Dedifferentiated amniotic fluid mesenchymal stem cell (primary cell): ENCODE data around the gene SOBP.
"Not testable (repeated sequence)": the region's sequence is repeated elsewhere in the genome, so short reads cannot be mapped to it uniquely, and the experiment has no call there.

Source experiments
- DNase-seq: peaks from one replicate; pipeline ENCODE4 v3.0.0-alpha.2; 2016; ENCODE audit errors: extremely low spot score

The SOBP gene

DNA sequence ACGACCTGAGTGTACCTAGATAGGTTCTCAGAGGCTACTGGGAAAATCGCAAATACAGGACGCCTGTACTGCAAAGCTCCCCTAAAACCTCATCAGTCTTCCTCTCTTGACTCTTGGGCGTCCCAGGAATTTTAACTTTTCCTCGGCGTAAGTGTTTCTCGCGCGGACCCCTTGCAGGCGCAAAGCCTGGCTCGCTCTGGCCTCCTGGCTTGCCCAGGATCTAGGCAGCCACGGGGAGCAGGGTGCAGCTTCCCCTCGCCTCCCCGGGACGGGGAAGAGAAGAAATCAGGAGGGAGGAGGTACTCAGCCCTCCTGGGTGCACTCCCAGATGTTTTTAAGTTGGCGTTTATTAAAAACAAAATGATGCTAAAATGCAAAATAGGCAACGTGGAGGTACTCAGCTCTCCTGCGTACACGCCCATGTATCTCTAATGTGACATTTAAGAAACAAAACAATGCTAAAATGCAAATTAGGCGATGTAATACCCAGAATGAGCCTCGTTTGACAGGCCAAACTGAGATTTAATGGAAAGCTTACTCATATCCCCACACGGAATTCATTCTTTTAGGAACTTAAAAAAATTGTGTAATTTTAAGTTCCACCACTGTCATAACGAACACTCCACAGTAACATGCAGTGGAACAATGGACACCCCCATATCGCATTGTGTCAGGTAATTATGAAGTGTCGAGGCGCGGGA, 1.6 kb upstream of the SOBP start:
- no peak for DNase-seq

DNA sequence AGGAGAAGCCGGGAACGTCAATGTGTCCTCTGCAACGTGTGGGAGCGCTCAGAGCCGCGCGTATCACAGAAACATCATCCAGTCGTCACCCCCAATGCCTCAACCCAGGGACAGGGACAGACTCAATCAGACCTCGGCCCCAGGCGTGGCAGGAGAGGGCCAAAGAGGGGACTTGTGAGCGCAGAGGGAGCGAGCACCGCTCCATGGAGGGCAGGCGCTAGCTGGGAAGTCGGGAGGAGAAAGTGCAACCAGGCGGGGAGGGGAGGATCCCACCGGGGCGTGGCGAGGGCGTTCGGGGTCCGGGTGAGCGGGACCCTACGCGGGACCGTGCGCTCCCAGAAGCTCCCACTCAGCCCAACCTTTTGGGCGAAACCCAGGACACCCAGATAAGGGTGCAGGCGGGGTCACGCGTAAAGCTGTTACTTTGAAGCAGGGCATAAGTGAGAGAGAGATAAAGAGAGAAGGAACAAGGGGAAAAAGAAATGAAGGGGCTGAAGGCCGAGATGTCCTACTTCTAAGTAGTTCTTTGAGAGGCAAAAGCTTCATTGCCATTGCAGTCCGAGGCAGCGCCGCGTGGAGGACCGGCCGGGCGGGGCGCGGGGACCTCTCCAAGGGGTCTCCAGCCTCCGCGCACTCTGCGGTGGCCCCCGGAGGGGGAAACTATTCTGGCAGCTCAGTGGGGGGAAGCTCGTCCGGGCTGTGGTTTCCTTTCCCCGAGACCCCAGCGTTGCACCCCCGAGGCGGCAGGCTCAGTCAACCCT, 862 bp upstream of the SOBP start:
- no peak for DNase-seq

DNA sequence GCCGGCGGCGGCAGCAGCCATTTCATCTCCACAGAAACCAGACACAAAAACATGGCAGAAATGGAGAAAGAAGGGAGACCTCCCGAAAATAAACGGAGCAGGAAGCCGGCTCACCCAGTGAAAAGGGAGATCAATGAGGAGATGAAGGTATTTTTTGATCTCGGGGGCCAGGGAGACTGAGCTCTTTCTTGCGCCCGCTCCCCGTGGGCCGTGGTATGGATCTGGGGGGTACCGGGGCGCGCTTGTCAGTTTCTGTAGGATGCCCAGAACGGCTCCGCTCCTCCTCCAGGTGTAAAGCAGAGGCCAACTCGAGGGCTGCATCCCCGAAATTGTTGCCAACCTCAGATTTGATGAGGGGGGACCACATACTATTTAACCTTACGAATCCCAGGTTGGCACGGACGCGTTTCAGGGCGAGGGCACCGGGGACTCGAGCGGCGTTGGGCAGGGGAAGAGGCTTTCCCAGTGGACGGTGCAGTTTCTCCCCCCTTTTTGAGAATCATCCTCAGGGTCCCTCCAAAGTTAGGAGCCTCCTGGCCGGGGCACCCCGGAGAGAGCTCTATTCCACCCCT, 735 bp downstream of the SOBP start:
- no peak for DNase-seq

DNA sequence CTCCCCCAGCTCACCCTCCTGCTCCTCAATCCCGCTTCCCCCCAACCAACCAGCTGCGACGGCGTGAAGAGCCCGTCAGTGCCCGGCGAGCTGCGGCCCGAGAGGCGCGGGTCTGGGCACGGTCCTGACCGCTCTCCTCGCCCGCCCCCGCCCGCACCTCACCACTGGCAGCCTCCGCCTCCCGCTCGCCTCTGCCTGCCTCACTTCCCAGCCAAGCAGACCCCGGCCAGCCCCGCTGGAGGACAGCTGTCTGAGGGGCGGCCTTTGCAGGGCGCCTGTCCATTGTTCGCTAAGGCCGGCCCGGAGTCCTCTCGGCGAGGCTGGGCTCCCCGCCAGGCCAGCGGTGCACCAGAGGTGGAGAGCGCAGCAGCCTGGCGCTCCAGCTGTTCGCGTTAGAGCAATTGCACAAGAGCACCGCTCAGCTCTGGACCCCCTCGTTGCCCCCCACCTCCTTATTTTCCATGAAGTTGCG, 1.3 kb downstream of the SOBP start:
- DNase-seq = no peak

DNA sequence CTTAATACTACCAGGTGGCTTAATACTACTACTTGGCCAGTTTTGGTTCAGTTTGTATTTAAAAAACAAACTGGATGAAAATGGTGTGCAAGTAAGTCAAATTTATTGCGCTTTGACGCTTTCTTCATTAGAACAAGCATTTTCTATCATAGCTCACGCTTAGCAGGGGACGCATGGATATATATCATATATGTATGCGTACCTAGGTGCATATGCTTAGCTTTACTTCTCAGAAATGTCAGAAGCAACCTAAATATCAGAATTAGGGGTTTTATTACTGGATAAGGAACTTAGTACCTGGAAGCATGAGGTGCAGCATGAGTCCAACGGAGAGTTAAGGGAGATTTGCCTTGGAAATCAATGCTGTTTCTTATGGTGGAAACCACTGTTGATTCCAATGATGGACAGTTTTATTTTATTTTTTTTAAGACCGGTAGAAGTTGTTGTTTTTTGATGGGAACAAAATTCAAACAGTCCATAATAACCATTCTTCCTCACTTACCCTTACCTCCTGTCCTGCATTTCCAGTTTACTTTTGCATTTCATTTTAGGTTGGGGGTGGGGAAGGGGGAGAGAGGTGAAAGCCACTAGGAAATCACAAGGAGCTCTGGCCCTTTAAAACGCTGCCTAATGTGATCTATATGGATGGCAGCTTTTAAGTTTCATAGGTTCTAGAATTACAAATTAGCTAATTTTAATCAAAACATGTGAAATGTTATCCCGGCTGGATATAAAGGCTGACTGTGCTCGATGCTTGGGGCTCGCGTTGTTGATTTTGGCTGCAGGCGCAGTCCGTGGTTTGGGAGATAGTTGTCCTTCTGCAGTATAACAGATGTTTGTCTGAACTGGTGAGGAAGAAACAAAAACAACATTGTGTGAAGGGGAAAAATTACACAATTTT, 2.1 kb downstream of the SOBP start:
- DNase-seq = peak; percentile 65

DNA sequence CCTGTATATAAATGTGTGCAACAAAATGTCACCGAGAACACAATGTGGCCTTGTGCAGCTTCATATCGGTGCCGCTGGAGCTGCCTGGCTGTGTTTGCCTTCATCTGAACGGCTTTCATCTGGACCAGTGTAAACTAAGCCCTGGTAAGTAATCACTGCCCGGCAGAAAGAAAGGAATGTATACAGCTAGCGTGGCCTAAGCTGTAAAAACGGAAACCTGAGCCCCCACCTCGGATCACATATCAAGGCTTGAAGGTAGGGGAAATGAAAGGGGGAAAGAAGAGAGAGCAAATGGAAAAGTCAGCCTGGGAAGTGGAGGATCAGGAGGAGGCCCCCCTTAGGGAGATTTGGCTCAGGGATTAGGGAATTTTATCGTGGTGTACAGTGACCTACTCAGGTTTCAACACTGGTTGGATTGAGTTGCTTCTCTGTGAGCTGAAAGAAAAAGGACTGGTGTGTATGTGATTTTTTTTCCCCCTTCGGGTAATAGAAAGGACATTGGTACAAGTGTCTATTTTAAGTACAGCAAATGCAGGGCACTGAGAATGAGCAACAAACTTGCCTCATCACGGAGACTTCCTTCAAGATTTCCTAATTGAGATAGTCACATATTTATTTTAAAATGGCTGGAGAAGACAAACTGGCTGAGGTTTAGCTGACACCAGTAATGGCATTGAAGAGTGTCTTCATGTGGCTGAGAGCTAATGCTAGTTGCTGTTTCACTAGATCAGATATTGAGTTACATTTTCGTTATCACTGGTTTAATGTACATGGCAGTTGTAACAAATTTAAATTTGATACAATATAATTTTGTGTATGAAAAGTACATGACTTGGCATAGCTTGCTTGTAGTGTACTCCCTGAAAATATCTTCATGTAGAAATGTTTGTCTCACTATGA, 3.5 kb downstream of the SOBP start:
- DNase-seq = no peak

DNA sequence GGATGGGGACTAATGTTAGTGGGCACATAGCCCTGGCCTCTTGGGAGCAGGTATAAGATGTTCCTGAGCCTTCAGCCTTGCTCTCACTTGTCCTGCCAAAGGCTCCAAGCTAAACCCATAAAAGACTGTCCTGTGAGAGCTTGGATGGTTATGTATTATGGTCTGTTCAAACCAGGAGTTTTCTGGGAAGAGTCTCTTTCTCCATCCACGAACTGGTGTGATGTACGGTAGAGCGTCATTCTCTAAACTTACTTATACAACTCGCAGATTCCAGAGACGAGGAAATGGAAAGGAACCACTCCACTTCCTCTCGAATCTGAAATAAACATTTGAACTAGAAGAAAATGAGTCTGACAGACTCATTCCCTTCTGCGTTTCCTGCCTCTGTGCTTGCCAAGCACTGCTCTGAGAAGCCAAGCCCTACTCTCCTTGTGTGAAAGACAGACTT, 5.3 kb downstream of the SOBP start:
- no peak for DNase-seq

DNA sequence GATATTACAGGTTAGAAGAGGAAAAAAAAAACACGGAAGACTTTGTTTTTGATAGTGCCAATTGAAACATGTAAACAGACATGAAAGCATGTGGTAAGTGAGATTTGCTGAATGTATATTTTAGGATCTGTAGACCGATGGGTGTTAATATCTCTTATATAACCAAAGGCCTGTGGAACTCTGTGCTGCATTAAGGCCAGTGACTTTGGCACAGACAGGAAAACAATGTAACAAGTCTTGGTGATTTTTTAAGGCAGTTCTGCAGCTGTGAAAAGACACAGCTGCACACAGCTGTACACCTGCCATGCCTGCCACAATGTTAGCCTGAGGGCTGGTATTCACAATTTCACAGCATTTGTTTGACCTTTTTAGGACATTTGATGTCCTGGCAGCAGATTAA, 6.1 kb downstream of the SOBP start:
- DNase-seq = no peak

DNA sequence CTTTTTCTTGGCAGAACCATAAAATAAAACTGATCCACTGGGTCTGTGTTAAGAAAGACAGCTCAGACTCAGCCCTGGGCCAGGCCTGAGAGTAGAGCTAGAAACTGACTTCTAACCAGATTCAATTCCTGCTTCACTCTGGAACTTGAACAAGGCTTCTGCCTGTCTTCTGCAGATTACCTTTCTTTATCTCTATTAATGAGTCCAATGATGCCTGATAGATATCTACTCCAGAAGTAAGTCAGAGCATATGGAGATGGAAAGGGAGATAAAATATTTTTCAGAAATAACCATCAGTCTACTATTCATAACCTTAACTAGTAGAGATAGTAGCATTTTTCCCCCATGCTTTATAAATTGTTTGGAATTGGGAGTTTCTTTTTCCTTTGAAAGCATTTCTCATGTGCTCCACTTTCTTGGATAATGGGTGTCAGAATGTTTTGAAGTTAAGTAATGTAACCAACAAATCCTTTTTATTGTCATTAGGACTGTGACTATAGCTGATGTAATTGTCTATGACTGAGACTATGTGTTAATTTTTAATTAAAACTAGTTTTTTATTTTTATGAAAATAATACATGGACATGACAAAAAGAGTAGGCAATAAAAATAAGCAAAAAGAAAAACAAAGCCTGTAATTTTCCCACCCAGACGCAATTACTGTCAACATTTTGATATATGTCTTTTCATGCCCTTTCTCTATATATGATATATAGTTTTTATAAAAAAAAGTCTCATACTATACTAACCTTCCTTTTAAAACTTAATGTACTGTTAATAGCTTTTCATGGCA, 7.2 kb downstream of the SOBP start:
- no peak for DNase-seq

DNA sequence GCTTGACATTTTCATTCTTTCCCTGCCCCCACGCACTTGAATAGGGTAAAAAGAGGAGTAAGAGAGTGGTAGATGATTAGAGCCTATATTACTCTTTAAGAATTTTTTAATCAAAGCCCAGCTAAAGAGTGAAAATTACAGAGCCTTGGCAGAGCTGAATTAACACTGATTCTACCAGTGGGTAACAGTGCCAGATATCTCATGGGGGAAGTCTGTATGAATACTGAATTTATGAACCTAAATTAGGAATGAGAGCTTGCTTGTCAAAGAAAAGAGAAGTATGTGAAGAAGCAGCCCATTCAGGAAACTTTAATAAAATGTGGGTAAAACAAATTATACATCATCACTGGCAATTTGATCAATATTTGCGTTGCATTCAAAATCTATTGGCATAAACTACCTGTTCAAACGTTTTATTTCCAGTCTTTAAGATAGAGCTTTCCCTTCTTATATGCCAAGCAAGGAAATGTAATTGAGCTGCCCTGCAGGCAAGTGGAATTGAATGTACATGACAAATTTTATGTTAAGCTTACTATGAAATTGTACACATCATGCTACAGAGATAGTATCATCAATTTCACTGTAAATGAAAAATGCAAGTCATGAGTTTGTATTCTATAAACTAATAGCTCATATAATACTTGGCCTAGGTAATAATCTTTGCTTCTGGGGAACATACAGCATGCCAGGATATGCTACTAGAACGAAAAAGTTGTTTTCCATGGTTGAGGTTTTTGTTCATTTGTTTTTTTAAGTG, 14.5 kb downstream of the SOBP start:
- DNase-seq = no peak

DNA sequence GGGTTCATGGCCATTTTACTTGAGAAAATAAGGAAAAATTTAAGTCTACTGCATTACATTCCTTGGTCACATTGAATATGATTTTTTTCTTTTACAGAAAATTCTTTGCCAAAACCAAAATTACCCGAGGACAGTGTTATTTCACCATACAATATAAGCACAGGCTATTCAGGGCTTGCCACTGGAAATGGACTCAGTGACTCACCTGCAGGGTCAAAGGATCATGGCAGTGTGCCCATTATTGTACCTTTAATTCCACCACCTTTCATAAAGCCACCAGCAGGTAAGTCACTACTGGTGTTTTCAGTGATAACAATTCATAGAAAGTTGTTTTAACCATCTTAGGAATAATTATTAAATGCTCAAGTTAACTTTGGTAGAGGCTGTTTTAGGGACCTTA, 16.2 kb downstream of the SOBP start:
- no peak for DNase-seq

DNA sequence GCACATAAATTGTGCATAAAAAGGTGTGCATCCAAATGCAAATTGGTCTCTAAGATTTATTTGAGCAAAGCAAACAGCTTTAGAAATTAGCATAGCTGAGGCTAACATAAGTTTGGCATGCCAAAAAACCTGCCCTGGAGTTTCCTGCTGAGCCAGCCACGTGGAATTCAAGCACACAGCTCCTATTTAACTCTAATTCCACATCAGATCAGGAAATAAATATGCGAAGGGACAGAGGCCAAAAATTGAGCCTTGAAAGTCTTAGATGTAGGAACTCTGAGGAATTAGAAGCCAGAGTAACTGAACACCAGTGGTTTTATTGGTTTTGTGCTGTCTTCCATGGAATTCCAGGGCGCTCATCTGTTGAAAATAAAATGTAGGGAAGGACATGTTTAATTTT, 19.6 kb downstream of the SOBP start:
- peak; percentile 58 for DNase-seq

DNA sequence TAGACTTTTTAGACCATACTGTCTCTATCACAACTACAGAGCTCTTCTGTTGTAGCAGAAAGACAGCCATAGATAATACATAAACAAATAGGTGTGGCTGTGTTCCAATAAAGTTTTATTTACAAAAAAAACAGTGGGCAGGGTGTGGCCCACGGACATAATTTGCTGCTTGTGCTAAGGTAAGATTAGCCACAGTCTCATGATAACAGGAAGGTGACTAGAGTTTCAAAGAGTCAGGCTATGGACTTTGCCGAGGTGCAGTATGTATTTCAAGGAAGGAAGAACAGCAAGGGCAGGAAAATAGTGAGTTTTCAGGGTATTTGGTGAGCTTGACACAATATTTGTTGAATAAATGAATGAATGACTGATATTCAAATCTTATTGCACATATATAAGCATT, 20.2 kb downstream of the SOBP start:
- DNase-seq = no peak

DNA sequence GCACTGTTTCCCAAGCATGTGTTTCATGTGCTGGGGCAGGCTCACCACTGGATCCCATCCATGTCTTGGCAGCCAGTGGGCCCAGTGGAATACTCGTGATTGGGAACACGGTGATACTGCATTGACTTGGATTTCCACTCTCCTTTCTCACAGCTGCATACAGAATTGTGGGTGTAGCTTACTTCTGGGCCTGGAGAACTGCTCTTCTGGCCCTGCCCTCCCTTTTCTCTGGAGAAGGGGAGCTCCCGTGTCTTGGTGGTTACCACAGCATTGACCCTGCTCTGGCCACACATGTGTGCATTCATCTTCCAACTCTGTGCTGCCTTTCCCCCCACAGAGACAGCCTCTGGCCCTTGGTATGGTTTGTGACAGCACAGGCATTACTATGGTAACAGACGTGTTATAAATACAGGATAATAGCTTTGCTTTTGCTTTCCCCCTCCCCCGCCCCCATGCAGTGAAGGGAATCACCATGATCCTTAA, 21.6 kb downstream of the SOBP start:
- no peak for DNase-seq

DNA sequence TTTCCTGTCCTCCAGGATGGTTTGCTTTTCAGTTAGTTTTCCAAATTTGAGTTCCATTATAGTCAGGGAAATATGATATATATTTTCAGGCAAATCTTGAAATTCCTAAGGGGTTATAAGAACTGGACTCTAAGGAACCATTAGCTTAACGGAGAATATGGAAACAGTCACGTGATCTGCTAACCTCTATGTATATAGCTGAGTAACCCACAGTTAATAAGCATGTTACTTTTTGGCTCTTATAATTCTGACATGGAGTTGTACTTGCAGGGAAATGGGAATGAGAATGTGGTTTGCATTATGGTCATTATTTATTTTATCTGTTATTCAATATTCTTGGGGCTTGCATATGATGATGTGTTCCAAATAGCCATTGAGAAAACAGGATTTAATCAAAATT, 23.3 kb downstream of the SOBP start:
- DNase-seq = no peak

DNA sequence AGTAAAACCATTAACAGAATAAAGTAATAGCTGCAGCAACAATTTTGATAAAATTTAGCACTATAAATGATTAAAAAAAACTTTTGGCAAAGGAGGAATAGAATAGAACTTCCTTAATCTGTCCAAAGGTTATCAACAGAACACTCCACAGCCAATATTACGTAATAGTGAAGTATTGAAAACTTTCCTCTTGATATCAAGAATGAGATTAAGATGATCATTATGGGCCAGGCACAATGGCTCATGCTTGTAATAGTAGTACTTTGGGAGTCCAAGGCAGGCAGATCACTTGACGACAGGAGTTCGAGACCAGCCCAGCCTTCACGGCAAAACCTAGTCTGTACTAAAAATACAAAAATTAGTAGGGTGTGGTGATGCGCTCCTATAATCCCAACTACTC, 26.0 kb downstream of the SOBP start:
- no peak for DNase-seq

DNA sequence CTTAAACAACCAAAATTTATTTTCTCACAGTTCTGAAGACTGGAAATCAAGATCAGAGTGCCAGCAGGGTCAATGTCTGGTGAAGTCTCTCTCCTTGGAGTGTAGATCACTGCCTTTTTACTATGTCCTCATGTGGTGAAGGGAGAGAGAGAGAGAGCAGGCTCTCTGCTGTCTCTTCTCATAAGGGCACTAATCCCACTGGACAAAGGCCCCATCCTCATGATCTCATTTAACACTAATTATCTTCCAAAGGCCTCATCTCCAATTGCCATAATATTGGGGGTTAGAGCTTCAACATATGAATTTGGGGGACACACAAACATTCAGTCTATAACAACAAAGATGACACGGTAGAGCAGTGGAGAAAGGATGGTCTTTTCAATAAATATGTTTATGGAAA, 27.4 kb downstream of the SOBP start:
- DNase-seq = no peak

DNA sequence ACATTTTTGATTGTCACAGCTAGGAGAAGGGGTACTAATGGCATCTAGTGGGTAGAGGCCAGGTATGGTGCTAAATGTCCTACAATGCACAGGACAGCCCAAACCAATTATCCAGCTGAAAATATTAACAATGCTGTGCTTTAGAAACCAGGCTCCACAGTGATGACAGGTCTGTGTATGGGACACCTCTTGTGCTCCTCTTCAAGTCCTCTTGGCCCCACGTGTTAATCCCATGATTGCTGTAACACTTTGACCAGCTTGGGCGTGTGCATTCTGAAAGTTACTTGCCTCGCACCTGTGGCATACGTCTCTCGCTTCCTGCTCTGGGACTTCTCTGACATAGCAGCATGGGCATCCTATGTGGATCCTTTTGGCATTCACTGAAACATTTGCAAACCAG, 29.3 kb downstream of the SOBP start:
- not testable (repeated sequence) for DNase-seq

DNA sequence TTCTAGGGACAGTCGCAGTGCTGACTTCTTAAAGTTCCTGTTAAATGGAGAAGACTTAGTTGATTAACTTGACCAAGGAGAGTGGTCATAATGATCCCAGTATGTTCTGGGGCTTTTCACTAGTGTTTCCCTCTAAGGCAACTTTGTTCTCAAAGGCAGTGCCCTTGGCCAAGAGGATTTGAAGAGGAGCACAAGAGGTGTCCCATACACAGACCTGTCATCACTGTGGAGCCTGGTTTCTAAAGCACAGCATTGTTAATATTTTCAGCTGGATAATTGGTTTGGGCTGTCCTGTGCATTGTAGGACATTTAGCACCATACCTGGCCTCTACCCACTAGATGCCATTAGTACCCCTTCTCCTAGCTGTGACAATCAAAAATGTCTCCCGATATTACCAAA, 30.8 kb downstream of the SOBP start:
- not testable (repeated sequence) for DNase-seq
